H9 (cell line): ENCODE data around the gene NDST1. TPM values are rescaled to one million over a fixed set of nuclear protein-coding genes. Genes with fewer than 3 reads are reported as not detected.

Source experiments
- DNase-seq: peaks from one replicate; pipeline ENCODE4 v3.0.0-alpha.2; 2017
- H2AFZ ChIP-seq: one replicate; pipeline ENCODE4 v1.6.1; 2013; ENCODE audit warnings: mild to moderate bottlenecking, low read length, control low read depth, moderate library complexity
- H2AK5ac ChIP-seq: 2 replicates; pipeline ENCODE4 v1.6.1; 2013; ENCODE audit warnings: low read length, control low read depth, mixed read lengths; ENCODE audit not compliant: insufficient read length
- H2BK120ac ChIP-seq: one replicate; pipeline ENCODE4 v1.6.1; 2013; ENCODE audit warnings: low read depth, mild to moderate bottlenecking, low read length, control low read depth, inconsistent platforms; ENCODE audit not compliant: poor library complexity, severe bottlenecking
- H2BK12ac ChIP-seq: 2 replicates; pipeline ENCODE4 v1.6.1; 2013; ENCODE audit warnings: low read length, control low read depth, mixed read lengths, low read depth; ENCODE audit not compliant: insufficient read length
- H2BK15ac ChIP-seq: 2 replicates; pipeline ENCODE4 v1.6.1; 2013; ENCODE audit warnings: low read depth, low read length, control low read depth
- H2BK20ac ChIP-seq: one replicate; pipeline ENCODE4 v1.6.1; 2013; ENCODE audit warnings: low read depth, mild to moderate bottlenecking, low read length, control low read depth, inconsistent platforms; ENCODE audit not compliant: poor library complexity, severe bottlenecking
- H2BK5ac ChIP-seq: 2 replicates; pipeline ENCODE4 v1.6.1; 2013; ENCODE audit warnings: low read length, control low read depth, mixed read lengths; ENCODE audit not compliant: insufficient read length
- H3K14ac ChIP-seq: 2 replicates; pipeline ENCODE4 v1.6.1; 2013; ENCODE audit warnings: low read length, control low read depth; ENCODE audit not compliant: insufficient read depth
- H3K18ac ChIP-seq: 2 replicates; pipeline ENCODE4 v1.6.1; 2013; ENCODE audit warnings: low read depth, mild to moderate bottlenecking, mixed read lengths, low read length, control low read depth; ENCODE audit not compliant: insufficient read length
- H3K23ac ChIP-seq: 2 replicates; pipeline ENCODE4 v1.6.1; 2013; ENCODE audit warnings: low read length, control low read depth, mixed read lengths, low read depth; ENCODE audit not compliant: insufficient read length
- H3K23me2 ChIP-seq: 2 replicates; pipeline ENCODE4 v1.6.1; 2013; ENCODE audit warnings: low read depth, mild to moderate bottlenecking, mixed read lengths, low read length, control low read depth; ENCODE audit not compliant: insufficient read length, poor library complexity, severe bottlenecking
- H3K27ac ChIP-seq: 2 replicates; pipeline ENCODE4 v1.5.1; 2013; ENCODE audit warnings: low read length, control low read depth, mixed read lengths, low read depth; ENCODE audit not compliant: insufficient read length
- H3K27me3 ChIP-seq: 2 replicates; pipeline ENCODE4 v1.6.1; 2013; ENCODE audit warnings: low read length, control low read depth, inconsistent platforms; ENCODE audit not compliant: insufficient read depth
- H3K4ac ChIP-seq: 2 replicates; pipeline ENCODE4 v1.6.1; 2013; ENCODE audit warnings: low read depth, mild to moderate bottlenecking, control low read depth, inconsistent platforms, low read length, moderate library complexity
- H3K4me1 ChIP-seq: 2 replicates; pipeline ENCODE4 v1.6.1; 2013; ENCODE audit warnings: low read length, control low read depth, inconsistent platforms; ENCODE audit not compliant: insufficient read depth
- H3K4me2 ChIP-seq: 2 replicates; pipeline ENCODE4 v1.6.1; 2013; ENCODE audit warnings: low read length, control low read depth, mixed read lengths; ENCODE audit not compliant: insufficient read length, insufficient read depth
- H3K56ac ChIP-seq: 2 replicates; pipeline ENCODE4 v1.6.1; 2013; ENCODE audit warnings: low read depth, mild to moderate bottlenecking, mixed read lengths, low read length, control low read depth; ENCODE audit not compliant: insufficient read length
- H3K79me1 ChIP-seq: 2 replicates; pipeline ENCODE4 v1.6.1; 2013; ENCODE audit warnings: low read depth, mild to moderate bottlenecking, moderate library complexity, low read length, control low read depth, inconsistent platforms; ENCODE audit not compliant: insufficient read depth, poor library complexity, severe bottlenecking
- H3K79me2 ChIP-seq: 2 replicates; pipeline ENCODE4 v1.6.1; 2013; ENCODE audit warnings: low read length, control low read depth, inconsistent platforms; ENCODE audit not compliant: insufficient read depth
- H3K9ac ChIP-seq: 2 replicates; pipeline ENCODE4 v1.6.1; 2013; ENCODE audit warnings: low read length, control low read depth, mixed read lengths; ENCODE audit not compliant: insufficient read length; ENCODE audit errors: extremely low read depth
- H3K9me3 ChIP-seq: one replicate; pipeline ENCODE4 v1.6.1; 2013; ENCODE audit warnings: low read depth, low read length, inconsistent platforms; ENCODE audit not compliant: control insufficient read depth
- H3T11ph ChIP-seq: one replicate; pipeline ENCODE4 v1.6.1; 2013; ENCODE audit warnings: mild to moderate bottlenecking, low read length, control low read depth, inconsistent platforms
- H4K20me1 ChIP-seq: one replicate; pipeline ENCODE4 v1.6.1; 2013; ENCODE audit not compliant: control insufficient read depth, insufficient read length, insufficient read depth
- H4K5ac ChIP-seq: 2 replicates; pipeline ENCODE4 v1.6.1; 2013; ENCODE audit warnings: low read depth, mild to moderate bottlenecking, mixed read lengths, low read length, control low read depth; ENCODE audit not compliant: insufficient read length
- H4K8ac ChIP-seq: replicated peaks from 2 replicates; pipeline ENCODE4 v1.6.1; 2013; ENCODE audit warnings: low read length, control low read depth, mixed read lengths, low read depth; ENCODE audit not compliant: insufficient read length
- H4K91ac ChIP-seq: 2 replicates; pipeline ENCODE4 v1.6.1; 2013; ENCODE audit warnings: low read depth, mild to moderate bottlenecking, moderate library complexity, mixed read lengths, low read length, control low read depth; ENCODE audit not compliant: insufficient read length
- H3K27ac Mint-ChIP-seq, 3 experiments: 2 replicates in 2 of 3; 3 replicates in 1 of 3; pipeline ENCODE4 v1.8.0; 2020 to 2021; ENCODE audit warnings: mixed read lengths in 3 of 3, mild to moderate bottlenecking in 1 of 3, moderate library complexity in 1 of 3
- H3K27me3 Mint-ChIP-seq: 2 replicates; pipeline ENCODE4 v1.8.0; 2021; ENCODE audit warnings: low read depth, mild to moderate bottlenecking, moderate library complexity, mixed read lengths
- H3K36me3 Mint-ChIP-seq, 3 experiments: 2 replicates in 2 of 3; 3 replicates in 1 of 3; pipeline ENCODE4 v1.8.0; 2020 to 2021; ENCODE audit warnings: low read depth in 3 of 3, mixed read lengths in 3 of 3; ENCODE audit not compliant: insufficient read depth in 1 of 3
- H3K4me1 Mint-ChIP-seq, 2 experiments: 2 replicates each; pipeline ENCODE4 v1.8.0; 2020; ENCODE audit warnings: mixed read lengths in 2 of 2
- H3K4me3 Mint-ChIP-seq, 2 experiments: 2 replicates in 1 of 2; 3 replicates in 1 of 2; pipeline ENCODE4 v1.8.0; 2020 to 2021; ENCODE audit warnings: mild to moderate bottlenecking in 2 of 2, mixed read lengths in 2 of 2, moderate library complexity in 1 of 2
- H3K9me3 Mint-ChIP-seq, 2 experiments: 2 replicates in 1 of 2; 3 replicates in 1 of 2; pipeline ENCODE4 v1.8.0; 2020; ENCODE audit warnings: mild to moderate bottlenecking in 2 of 2, mixed read lengths in 2 of 2, moderate library complexity in 1 of 2
- WGBS: extraction: QIAGEN DNeasy Blood & Tissue Kit; methylation state at CpG from one replicate; pipeline ENCODE4 v1.1.7; 2013; ENCODE audit warnings: missing lambda C conversion rate, low lambda C conversion rate, mixed read lengths; ENCODE audit not compliant: insufficient read length; ENCODE audit errors: extremely low coverage; 5-methylcytosine and 5-hydroxymethylcytosine counted together
- total RNA-seq: library from RNA; stranded (reverse); gene quantifications from 2 replicates; pipeline ENCODE4 v1.2.1, GENCODE V29; 2021
- TF ChIP-seq, protein P1 (sequence below): fragments of 200-600 bp; sonication (generic); conservative IDR thresholded peaks from 3 replicates; pipeline ENCODE4 v1.8.0; 2021; ENCODE audit warnings: antibody characterized with exemption, mild to moderate bottlenecking

Gene NDST1
- total RNA-seq, 1 experiment from 2014 or later = 65.5 TPM

DNA sequence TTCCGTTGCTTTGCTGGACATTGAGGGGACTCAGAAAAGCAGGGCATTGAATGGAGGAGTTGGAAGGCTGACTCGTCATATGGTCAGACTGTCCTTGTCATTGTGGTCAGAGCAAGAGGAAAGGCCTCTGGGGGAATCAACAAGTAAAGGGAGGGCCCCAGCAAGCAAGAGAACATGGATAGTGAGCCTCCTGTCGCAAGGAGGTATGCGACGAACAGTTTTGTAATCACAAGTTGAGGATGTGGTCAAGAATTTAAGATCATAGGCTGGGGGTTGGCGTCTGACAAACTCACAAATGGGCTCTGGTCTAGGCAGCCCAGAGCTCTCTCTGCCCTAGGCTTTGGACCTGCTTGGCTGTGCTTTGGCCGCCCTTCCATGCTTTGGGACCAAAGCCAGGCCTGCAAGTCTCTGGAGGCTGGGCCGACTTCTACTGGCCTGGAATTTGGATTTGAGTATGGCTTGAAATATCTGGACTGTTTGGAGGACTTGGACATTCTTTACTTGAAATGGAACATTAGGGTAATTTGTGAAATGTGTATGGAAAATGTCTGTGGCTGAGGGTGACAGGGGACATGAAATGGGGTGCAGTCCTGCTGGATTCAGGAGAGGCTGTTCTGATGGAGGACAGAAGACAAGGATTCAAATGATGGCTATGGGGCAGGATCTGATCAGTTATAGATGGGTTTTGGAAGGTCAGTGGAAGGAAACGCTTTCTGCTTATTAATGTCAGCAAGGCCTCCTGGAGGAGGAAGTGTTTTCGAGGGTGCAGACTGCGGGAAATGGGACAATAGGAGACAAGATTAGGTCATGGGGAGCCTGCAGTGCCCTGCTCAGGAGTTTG lies 19.2 kb upstream of the NDST1 start:
- Histone ChIP-seq H3K27ac (no peak overlapping the region), H2BK5ac (no peak overlapping the region)

More for the DNA sequence above, 19.2 kb upstream of the NDST1 start:
- Histone ChIP-seq H3K4me1 (peaks cover 19% of the 10 kb centered on the region), H3K23ac (no peak overlapping the region), H3K27me3 (no peaks in the 10 kb centered on the region), H3T11ph (no peak overlapping the region), H3K4me2 (no peak overlapping the region), H3K14ac (no peak overlapping the region), H3K79me1 (peaks cover 10% of the 10 kb centered on the region), H3K9me3 (no peaks in the 10 kb centered on the region), H3K79me2 (peaks cover 34% of the 10 kb centered on the region; the same call in 1 of the 2 replicates), H4K8ac (no peak overlapping the region), H2AK5ac (no peak overlapping the region), H4K91ac (no peak overlapping the region), H3K9ac (no peak overlapping the region), H2BK12ac (no peak overlapping the region), H2BK20ac (no peak overlapping the region), H3K56ac (no peak overlapping the region), H3K4ac (no peak overlapping the region), H3K23me2 (no peaks in the 10 kb centered on the region), H2BK15ac (no peak overlapping the region), H2BK120ac (no peak overlapping the region), H4K5ac (no peak overlapping the region), H2AFZ (no peak overlapping the region), H4K20me1 (peaks cover 2% of the 10 kb centered on the region), H3K18ac (no peak overlapping the region)
- DNase-seq = no peak
- Mint-ChIP-seq H3K27ac (peak overlapping the region in 1 of 3 experiments; percentile 67; a peak in 2 of 7 replicates), H3K9me3 (no peaks in the 10 kb centered on the region), H3K27me3 (no peaks in the 10 kb centered on the region), H3K4me1 (peaks cover 63 to 66% of the 10 kb centered on the region in 2 experiments), H3K36me3 (peaks cover 0 to 9% (median 0%) of the 10 kb centered on the region in 3 experiments; a peak in 2 of 7 replicates), H3K4me3 (peak overlapping the region in 1 of 2 experiments; percentile 7; a peak in 3 of 5 replicates)
- TF ChIP-seq, protein P1, sequence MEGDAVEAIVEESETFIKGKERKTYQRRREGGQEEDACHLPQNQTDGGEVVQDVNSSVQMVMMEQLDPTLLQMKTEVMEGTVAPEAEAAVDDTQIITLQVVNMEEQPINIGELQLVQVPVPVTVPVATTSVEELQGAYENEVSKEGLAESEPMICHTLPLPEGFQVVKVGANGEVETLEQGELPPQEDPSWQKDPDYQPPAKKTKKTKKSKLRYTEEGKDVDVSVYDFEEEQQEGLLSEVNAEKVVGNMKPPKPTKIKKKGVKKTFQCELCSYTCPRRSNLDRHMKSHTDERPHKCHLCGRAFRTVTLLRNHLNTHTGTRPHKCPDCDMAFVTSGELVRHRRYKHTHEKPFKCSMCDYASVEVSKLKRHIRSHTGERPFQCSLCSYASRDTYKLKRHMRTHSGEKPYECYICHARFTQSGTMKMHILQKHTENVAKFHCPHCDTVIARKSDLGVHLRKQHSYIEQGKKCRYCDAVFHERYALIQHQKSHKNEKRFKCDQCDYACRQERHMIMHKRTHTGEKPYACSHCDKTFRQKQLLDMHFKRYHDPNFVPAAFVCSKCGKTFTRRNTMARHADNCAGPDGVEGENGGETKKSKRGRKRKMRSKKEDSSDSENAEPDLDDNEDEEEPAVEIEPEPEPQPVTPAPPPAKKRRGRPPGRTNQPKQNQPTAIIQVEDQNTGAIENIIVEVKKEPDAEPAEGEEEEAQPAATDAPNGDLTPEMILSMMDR = no peak
- WGBS = no CpG with 5 or more reads among the region's 11 CpGs
